Measurements from ENCODE around the gene FAM124B. TPM values are rescaled to one million over a fixed set of nuclear protein-coding genes. Genes with fewer than 3 reads are reported as not detected.
"Not testable (repeated sequence)": the region's sequence is repeated elsewhere in the genome, so short reads cannot be mapped to it uniquely, and the experiment has no call there.

FAM124B gene
- total RNA-seq, 1 donor from 2014 or later: not detected

- no peaks in the 10 kb centered on the region for H3K36me3 Mint-ChIP-seq
- TF ChIP-seq CTCF (conservative IDR thresholded peaks at IDR 0.05): no peak
- H3K27ac Mint-ChIP-seq: peak overlapping the region; percentile 26
- DNase-seq (ENCODE audit: extremely low spot score, unreplicated experiment): no peak
- H3K9me3 Mint-ChIP-seq: no peaks in the 10 kb centered on the region
- no peaks in the 10 kb centered on the region for H3K27me3 Mint-ChIP-seq
- peaks cover 12% of the 10 kb centered on the region for H3K4me1 Mint-ChIP-seq (ENCODE audit: unreplicated experiment)
- no peak overlapping the region for H3K4me3 Mint-ChIP-seq
Measured at GRCh38 chr2:224389317-224389716, 12.6 kb downstream of the FAM124B start.

GRCh38 chr2:224386876-224387275, 15.0 kb downstream of the FAM124B start:
- Mint-ChIP-seq H3K27ac (peak overlapping the region; percentile 2), H3K4me3 (no peak overlapping the region), H3K4me1 (ENCODE audit: unreplicated experiment) (peaks cover 12% of the 10 kb centered on the region), H3K36me3 (no peaks in the 10 kb centered on the region), H3K27me3 (no peaks in the 10 kb centered on the region), H3K9me3 (no peaks in the 10 kb centered on the region)
- DNase-seq (ENCODE audit: extremely low spot score, unreplicated experiment): no peak
- TF ChIP-seq CTCF (conservative IDR thresholded peaks at IDR 0.05): no peak

DNA sequence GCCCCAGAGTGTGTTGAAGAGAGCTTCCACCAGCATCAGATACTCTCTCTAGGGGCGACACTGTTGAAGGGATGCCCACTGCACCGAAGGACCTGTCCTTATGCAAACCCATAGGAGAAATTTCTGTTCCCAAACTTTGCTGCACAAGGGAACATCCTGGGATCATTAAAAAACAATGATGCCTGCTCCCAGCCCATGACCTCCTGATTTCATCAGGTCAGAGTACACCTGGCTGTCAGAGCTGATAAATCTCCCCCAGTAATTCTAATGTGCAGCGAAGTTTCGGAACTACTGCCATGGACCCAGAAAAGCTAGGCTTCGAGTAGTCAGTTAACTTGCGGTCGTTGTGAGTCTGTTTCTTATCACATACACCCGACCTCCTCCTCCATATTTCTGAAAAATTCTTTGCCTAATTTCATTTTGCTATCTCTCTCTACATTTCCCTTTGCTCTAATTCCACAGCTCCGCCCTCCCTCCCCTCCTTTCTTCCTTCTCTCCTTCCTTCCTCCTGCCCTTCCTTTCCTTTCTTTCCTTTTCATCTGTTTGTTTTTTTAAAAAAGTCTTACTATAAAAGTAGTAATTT, 18.8 kb downstream of the FAM124B start:
- no peak for DNase-seq (ENCODE audit: extremely low spot score, unreplicated experiment)
- H3K9me3 Mint-ChIP-seq: no peaks in the 10 kb centered on the region
- H3K27ac Mint-ChIP-seq: no peak overlapping the region
- H3K4me1 Mint-ChIP-seq (ENCODE audit: unreplicated experiment): peaks cover 6% of the 10 kb centered on the region
- H3K27me3 Mint-ChIP-seq: no peaks in the 10 kb centered on the region
- H3K4me3 Mint-ChIP-seq: no peak overlapping the region
- no peak for TF ChIP-seq CTCF (conservative IDR thresholded peaks at IDR 0.05)
- no peaks in the 10 kb centered on the region for H3K36me3 Mint-ChIP-seq

DNA sequence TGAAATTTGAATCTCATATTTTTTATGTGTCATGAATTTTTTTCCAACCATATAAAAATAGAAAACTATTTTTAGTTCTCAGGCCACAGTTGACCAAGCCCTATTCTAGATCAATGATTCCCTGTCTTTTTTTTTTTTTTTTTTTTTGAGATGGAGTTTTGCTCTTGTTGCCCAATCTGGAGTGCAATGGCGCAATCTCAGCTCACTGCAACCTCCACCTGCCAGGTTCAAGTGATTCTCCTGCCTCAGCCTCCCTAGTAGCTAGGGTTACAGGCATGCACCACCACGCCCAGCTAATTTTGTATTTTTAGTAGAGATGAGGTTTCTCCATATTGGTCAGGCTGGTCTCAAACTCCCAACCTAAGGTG, 19.6 kb downstream of the FAM124B start:
- H3K4me3 Mint-ChIP-seq; H3K27ac Mint-ChIP-seq; DNase-seq (ENCODE audit: extremely low spot score, unreplicated experiment); H3K4me1 Mint-ChIP-seq (ENCODE audit: unreplicated experiment); H3K9me3 Mint-ChIP-seq; H3K27me3 Mint-ChIP-seq; H3K36me3 Mint-ChIP-seq: not testable (repeated sequence)

DNA sequence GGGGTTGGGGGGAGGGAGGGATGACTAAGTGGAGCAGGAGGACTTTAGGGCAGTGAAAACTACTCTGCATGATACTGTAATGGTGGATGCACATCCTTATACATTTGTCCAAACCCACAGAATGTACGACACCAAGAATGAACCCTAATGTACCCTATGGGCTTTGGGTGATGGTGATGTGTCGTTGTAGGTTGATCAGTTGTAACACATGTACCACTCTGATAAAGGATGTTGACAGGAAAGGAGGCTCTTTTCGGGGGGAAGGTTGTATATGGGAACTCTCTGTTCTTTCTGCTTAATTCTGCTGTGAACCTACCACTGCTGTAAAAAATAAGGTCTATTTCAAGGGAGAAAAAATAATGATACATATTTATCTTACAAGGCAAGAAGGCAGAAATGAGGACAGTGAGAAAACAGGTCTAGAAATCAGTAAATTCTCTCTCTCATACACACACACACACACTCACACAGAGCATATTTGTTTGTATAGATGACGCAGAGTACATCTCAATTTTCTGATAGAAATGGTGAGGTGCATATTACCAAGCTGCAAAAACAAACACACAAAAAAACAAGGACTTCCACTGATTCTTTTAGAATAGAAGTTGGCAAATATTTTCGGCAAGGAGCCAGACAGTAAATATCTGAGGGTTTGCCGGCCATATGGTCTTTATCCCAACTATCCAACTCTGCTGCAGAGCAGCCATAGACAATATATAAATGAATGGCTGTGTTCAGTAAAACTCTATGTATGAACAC, 20.2 kb downstream of the FAM124B start:
- Mint-ChIP-seq H3K4me1 (ENCODE audit: unreplicated experiment) (no peaks in the 10 kb centered on the region), H3K36me3 (no peaks in the 10 kb centered on the region), H3K9me3 (no peaks in the 10 kb centered on the region)

More for the DNA sequence above, 20.2 kb downstream of the FAM124B start:
- TF ChIP-seq CTCF (conservative IDR thresholded peaks at IDR 0.05): no peak
- Mint-ChIP-seq H3K4me3 (no peak overlapping the region), H3K27me3 (no peaks in the 10 kb centered on the region), H3K27ac (no peak overlapping the region)
- no peak for DNase-seq (ENCODE audit: extremely low spot score, unreplicated experiment)
